Brain microvascular endothelial cell (primary cell): ENCODE results near the gene MAPK7.

Source experiments
- DNase-seq: peaks from one replicate; pipeline ENCODE4 v3.0.0-alpha.2; 2020
- H3K27ac ChIP-seq: fragments of 250-450 bp; sonication (Bioruptor Pico); 2 replicates; pipeline ENCODE4 v1.5.1; 2020; ENCODE audit warnings: mild to moderate bottlenecking, moderate library complexity
- H3K27me3 ChIP-seq: fragments of 250-450 bp; sonication (Bioruptor Pico); replicated peaks from 2 replicates; pipeline ENCODE4 v1.5.1; 2020; ENCODE audit warnings: mild to moderate bottlenecking
- H3K36me3 ChIP-seq: fragments of 250-450 bp; sonication (Bioruptor Pico); replicated peaks from 2 replicates; pipeline ENCODE4 v1.5.1; 2020; ENCODE audit warnings: mild to moderate bottlenecking
- H3K4me3 ChIP-seq: 2 replicates; pipeline ENCODE4 v1.5.1; 2011; ENCODE audit warnings: low read depth, mild to moderate bottlenecking, control low read depth, low read length, moderate library complexity
- in situ Hi-C: cut with HindIII; loops from 2 replicates; pipeline ENCODE4 v1.10.0; 2017; ENCODE audit warnings: low sequenced_read_pairs, low pct_ligation_motif_present
- TF ChIP-seq, protein P1 (sequence below): IDR thresholded peaks from 2 replicates; pipeline ENCODE4 v1.5.1; 2011; ENCODE audit warnings: low read depth, mild to moderate bottlenecking, moderate library complexity, low read length, control low read depth, inconsistent platforms; ENCODE audit errors: missing control alignments

MAPK7 gene

DNA sequence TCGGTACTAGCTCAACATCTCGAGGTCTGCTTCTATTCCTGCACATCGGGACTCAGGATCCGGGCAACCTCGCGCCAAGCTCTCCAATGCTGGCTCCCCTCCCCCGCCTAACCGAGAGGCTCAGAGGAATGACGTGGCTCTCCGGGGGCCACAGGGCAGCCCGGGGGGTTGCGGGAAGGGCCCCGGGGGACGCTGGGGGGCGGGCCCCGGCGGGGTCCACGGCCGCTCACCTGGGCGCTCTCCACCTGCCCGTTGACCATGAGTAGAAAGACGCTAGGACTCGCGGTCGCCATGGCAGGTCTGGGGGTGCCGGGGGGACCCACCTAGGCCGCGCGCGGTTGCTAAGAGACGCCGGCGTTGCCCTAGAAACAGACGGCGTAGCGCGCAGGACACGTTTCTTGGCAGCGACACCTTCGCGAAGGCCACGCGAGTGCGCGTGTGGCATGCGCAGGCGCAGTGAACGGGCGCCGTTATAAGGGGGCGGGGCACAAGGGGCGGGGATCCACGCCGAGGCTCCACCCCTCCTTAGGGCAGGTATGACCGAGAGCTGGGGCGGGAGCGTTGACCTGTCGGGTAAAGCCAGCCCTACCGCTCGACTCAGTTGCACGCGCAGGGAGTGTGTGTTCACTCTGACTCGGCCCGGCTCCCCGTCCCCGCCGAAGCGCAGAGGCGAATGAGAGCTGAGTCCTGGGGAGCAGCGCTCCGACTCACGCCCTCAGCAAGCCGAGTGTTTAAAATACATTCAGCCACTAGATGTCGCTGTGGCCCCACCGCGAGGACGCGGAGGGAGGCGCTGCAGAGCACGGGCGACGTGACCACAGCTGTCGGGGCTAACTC is 15.8 kb upstream of the MAPK7 start, which contains the start of gene B9D1:
Gene B9D1 (minus strand): TSS at position 447 of the 837 bp plus-strand sequence. CDS start 154 bp downstream, at position 293.
- Histone ChIP-seq H3K27me3 (no peaks in the 10 kb centered on the region), H3K27ac (peak within 1 kb of the TSS; percentile 85), H3K4me3 (peak within 1 kb of the TSS; percentile 73), H3K36me3 (peaks cover 2% of the 10 kb centered on the region)
- TF ChIP-seq, protein P1, sequence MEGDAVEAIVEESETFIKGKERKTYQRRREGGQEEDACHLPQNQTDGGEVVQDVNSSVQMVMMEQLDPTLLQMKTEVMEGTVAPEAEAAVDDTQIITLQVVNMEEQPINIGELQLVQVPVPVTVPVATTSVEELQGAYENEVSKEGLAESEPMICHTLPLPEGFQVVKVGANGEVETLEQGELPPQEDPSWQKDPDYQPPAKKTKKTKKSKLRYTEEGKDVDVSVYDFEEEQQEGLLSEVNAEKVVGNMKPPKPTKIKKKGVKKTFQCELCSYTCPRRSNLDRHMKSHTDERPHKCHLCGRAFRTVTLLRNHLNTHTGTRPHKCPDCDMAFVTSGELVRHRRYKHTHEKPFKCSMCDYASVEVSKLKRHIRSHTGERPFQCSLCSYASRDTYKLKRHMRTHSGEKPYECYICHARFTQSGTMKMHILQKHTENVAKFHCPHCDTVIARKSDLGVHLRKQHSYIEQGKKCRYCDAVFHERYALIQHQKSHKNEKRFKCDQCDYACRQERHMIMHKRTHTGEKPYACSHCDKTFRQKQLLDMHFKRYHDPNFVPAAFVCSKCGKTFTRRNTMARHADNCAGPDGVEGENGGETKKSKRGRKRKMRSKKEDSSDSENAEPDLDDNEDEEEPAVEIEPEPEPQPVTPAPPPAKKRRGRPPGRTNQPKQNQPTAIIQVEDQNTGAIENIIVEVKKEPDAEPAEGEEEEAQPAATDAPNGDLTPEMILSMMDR: peak; percentile 89
- DNase-seq: peak; percentile 81
- in situ Hi-C loops: loop anchor here (10.0 kb wide), 1 partner anchor 402 kb away; no protein-coding TSS in a partner anchor

DNA sequence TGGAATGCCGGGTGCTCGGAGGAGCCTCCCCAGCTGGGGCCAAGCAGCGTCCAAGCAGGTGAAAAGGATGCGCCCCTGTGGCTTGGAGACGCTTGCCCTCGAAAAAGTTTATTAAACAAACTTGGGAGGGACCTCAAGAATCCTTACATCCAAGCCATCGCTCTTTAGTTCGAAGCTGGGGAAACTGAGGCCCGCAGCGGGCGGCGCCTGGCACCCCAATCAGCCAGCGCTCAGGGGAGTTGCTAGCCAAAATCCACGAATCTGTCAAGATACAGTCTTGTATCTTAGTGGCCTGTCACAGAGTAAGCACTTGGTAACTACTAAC is 15.2 kb upstream of the MAPK7 start:
- Histone ChIP-seq H3K4me3 (peak overlapping the region; percentile 73), H3K36me3 (no peaks in the 10 kb centered on the region), H3K27ac (no peak overlapping the region), H3K27me3 (no peaks in the 10 kb centered on the region)
- in situ Hi-C loops: loop anchor here (10.0 kb wide), 1 partner anchor 402 kb away; no protein-coding TSS in a partner anchor
- no peak for DNase-seq
- TF ChIP-seq, protein P1: no peak

DNA sequence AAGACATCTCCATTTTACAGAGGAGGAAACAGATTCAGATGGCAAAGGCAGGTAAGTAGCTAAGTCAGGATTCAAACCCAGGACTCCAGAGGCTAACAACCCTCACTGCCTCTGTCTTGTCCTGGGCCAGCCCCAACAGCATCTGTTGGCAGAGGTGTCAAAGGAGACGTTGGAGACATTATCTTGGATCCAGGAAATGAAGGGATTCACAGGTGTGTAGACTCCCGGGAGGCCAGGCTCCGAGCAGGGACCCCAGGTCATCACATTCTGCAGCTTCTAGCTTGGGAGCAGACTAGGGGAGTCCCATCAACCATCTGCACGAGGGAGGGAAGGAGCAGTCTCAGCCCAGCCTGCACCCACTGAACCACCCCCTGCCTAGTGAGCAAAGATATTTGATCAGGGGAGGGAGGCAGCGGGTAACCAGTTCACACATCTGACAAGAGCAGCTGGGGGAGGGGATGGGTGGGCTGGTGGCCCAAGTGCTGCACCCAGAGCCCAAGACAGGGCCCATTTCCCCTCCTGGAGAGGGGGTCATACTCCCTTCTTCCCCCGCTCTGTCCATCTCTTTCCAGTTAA is 14.8 kb upstream of the MAPK7 start:
- no peak overlapping the region for H3K4me3 ChIP-seq
- in situ Hi-C loops: loop anchor here (10.0 kb wide), 1 partner anchor 401 kb away; no protein-coding TSS in a partner anchor
- TF ChIP-seq, protein P1: no peak
- H3K36me3 ChIP-seq: no peaks in the 10 kb centered on the region
- H3K27ac ChIP-seq: no peak overlapping the region
- no peaks in the 10 kb centered on the region for H3K27me3 ChIP-seq
- no peak for DNase-seq

DNA sequence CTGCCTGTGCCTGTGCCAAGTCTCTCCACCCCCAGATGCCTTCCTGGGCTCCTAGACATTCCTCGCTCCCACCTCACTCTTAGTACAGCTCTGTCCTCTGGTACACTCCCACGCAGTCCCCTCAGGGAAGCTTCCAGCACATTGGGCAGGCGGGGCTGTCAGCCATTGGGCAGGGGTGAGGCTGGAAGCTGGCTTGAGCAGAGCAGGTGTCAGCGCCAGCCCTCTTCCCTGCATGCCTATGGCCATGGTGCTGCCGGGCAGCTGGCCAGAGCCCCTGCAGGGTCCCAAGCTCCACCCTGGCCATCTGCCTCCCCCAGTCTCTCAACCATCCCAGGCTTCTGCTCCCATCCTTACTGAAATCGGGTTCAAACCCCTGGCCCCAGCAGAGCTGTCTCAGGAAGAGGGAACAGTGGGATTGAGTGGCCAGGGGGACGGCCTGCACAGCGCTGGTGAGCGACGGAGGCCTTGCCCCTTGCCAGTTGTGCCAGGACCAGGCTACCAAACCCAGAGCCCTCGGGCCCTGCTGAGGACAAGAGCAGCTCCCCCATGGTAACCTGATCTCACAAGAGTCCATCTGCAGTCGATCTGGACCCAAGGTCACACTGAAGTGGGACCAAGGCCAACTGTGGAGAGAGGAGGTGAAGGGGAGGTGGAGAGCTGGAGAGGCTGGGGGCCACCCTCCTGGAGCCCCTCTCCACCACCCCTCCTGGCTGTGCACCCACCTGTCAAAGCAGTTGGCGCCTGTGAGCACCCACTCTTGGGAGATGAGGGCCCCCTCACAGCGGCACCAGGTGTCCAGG is 13.4 kb upstream of the MAPK7 start:
- no peak for DNase-seq
- Histone ChIP-seq H3K4me3 (no peak overlapping the region), H3K27ac (no peak overlapping the region), H3K27me3 (no peaks in the 10 kb centered on the region), H3K36me3 (no peaks in the 10 kb centered on the region)
- in situ Hi-C loops: loop anchor here (10.0 kb wide), 1 partner anchor 400 kb away; no protein-coding TSS in a partner anchor
- TF ChIP-seq, protein P1: no peak

DNA sequence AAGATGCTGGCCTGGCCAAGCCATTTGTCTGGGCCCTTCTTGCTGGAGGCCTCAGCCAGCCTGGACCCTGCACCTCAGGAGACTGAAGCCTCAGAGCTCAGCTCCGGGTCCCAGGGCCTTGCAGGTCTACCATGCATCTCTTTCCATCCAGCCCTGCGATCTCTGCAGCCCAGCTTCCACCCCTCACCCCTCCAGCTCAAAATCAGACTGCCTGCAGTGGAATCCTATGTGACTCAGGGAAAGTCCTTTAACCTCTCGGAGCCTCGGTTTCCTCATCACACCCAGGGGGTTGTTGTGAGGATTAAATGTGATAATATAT is 12.8 kb upstream of the MAPK7 start:
- Histone ChIP-seq H3K27ac (no peak overlapping the region), H3K27me3 (no peaks in the 10 kb centered on the region), H3K36me3 (no peaks in the 10 kb centered on the region), H3K4me3 (no peak overlapping the region)
- TF ChIP-seq, protein P1: no peak
- no peak for DNase-seq
- in situ Hi-C loops: loop anchor here (10.0 kb wide), 1 partner anchor 399 kb away; no protein-coding TSS in a partner anchor
